Renal pelvis (tissue), 12 donors: ENCODE data around the gene BAX. TPM values are rescaled to one million over a fixed set of nuclear protein-coding genes. Genes with fewer than 3 reads are reported as not detected.
"Not testable (repeated sequence)": the region's sequence is repeated elsewhere in the genome, so short reads cannot be mapped to it uniquely, and the experiment has no call there.

Experiments used
- DNase-seq: peaks from one replicate; pipeline ENCODE4 v3.0.0-alpha.2; 2013
- long read RNA-seq, 16 experiments: transcript quantifications; one replicate each; lab custom pipeline, GENCODE V29; 2026
- polyA plus RNA-seq, 3 donors: library from polyadenylated mRNA; unstranded; fragments of 120-200 nt; gene quantifications; one replicate each; pipeline ENCODE4 v1.2.1, GENCODE V29; 2013; ENCODE audit not compliant: insufficient read length in 3 of 3

The BAX gene
- polyA plus RNA-seq: 10 to 100 TPM; 76.5 to 91.9 (median 87.6) TPM
- long read RNA-seq, donor 1, transcript BAX-202 (6 exons, 793 nt): major isoform, 25 of 33 reads
- long read RNA-seq, donor 1, partial matches to known transcripts: 0 of 33 reads
- long read RNA-seq, donor 1, other reads (novel, unspliced or antisense): 0 of 33 reads
- long read RNA-seq, donor 2, transcript BAX-202 (6 exons, 793 nt): major isoform, 35 of 42 reads
- long read RNA-seq, donor 2, partial matches to known transcripts: 0 of 42 reads
- long read RNA-seq, donor 2, other reads (novel, unspliced or antisense): 0 of 42 reads
- long read RNA-seq, donor 3, transcript BAX-202 (6 exons, 793 nt): major isoform, 21 of 25 reads
- long read RNA-seq, donor 3, partial matches to known transcripts: 0 of 25 reads
- long read RNA-seq, donor 3, other reads (novel, unspliced or antisense): 0 of 25 reads
- long read RNA-seq, donor 4, transcript BAX-202 (6 exons, 793 nt): major isoform, 39 of 63 reads
- long read RNA-seq, donor 4, partial matches to known transcripts: 16 of 63 reads
- long read RNA-seq, donor 4, other reads (novel, unspliced or antisense): 0 of 63 reads
- long read RNA-seq, donor 5, transcript BAX-202 (6 exons, 793 nt): major isoform, 12 of 13 reads
- long read RNA-seq, donor 5, partial matches to known transcripts: 0 of 13 reads
- long read RNA-seq, donor 5, other reads (novel, unspliced or antisense): 0 of 13 reads
- long read RNA-seq, donor 6, transcript BAX-202 (6 exons, 793 nt): major isoform, 34 of 54 reads
- long read RNA-seq, donor 6, partial matches to known transcripts: 8 of 54 reads
- long read RNA-seq, donor 6, other reads (novel, unspliced or antisense): 6 of 54 reads
- long read RNA-seq, donor 7, transcript BAX-202 (6 exons, 793 nt): major isoform, 38 of 41 reads
- long read RNA-seq, donor 7, partial matches to known transcripts: 0 of 41 reads
- long read RNA-seq, donor 7, other reads (novel, unspliced or antisense): 0 of 41 reads
- long read RNA-seq, donor 8, transcript BAX-202 (6 exons, 793 nt): major isoform, 7 of 8 reads
- long read RNA-seq, donor 8, partial matches to known transcripts: 0 of 8 reads
- long read RNA-seq, donor 8, other reads (novel, unspliced or antisense): 0 of 8 reads
- long read RNA-seq, donor 9, transcript BAX-202 (6 exons, 793 nt): major isoform, 32 of 41 reads
- long read RNA-seq, donor 9, partial matches to known transcripts: 0 of 41 reads
- long read RNA-seq, donor 9, other reads (novel, unspliced or antisense): 5 of 41 reads
- long read RNA-seq, donor 10, transcript BAX-202 (6 exons, 793 nt): major isoform, 27 of 32 reads
- long read RNA-seq, donor 10, partial matches to known transcripts: 0 of 32 reads
- long read RNA-seq, donor 10, other reads (novel, unspliced or antisense): 0 of 32 reads
- long read RNA-seq, donor 11, transcript BAX-202 (6 exons, 793 nt): major isoform, 20 of 22 reads
- long read RNA-seq, donor 11, partial matches to known transcripts: 0 of 22 reads
- long read RNA-seq, donor 11, other reads (novel, unspliced or antisense): 0 of 22 reads
- long read RNA-seq, donor 12, transcript BAX-202 (6 exons, 793 nt): major isoform, 45 of 53 reads
- long read RNA-seq, donor 12, partial matches to known transcripts: 0 of 53 reads
- long read RNA-seq, donor 12, other reads (novel, unspliced or antisense): 0 of 53 reads
- long read RNA-seq, donor 13, transcript BAX-202 (6 exons, 793 nt): major isoform, 15 of 20 reads
- long read RNA-seq, donor 13, partial matches to known transcripts: 0 of 20 reads
- long read RNA-seq, donor 13, other reads (novel, unspliced or antisense): 0 of 20 reads
- long read RNA-seq, donor 14: 0 reads
- long read RNA-seq, donor 15, transcript BAX-207 (5 exons, 1,346 nt): minor isoform, 5 of 57 reads
- long read RNA-seq, donor 15, transcript BAX-202 (6 exons, 793 nt): major isoform, 48 of 57 reads
- long read RNA-seq, donor 15, partial matches to known transcripts: 0 of 57 reads
- long read RNA-seq, donor 15, other reads (novel, unspliced or antisense): 0 of 57 reads
- long read RNA-seq, donor 16, transcript BAX-207 (5 exons, 1,346 nt): minor isoform, 7 of 48 reads
- long read RNA-seq, donor 16, transcript BAX-202 (6 exons, 793 nt): major isoform, 34 of 48 reads
- long read RNA-seq, donor 16, partial matches to known transcripts: 0 of 48 reads
- long read RNA-seq, donor 16, other reads (novel, unspliced or antisense): 0 of 48 reads

GRCh38 chr19:48954595-48955307 is at the start of gene BAX:
Gene BAX (plus strand): TSS chr19:48954875. CDS start chr19:48954929, 54 bp downstream.
- DNase-seq: peak; percentile 95

- no peak for DNase-seq
Observed at GRCh38 chr19:48905664-48906063, 49.0 kb upstream of the BAX start.

GRCh38 chr19:48906324-48906723 is 48.4 kb upstream of the BAX start:
- no peak for DNase-seq

- no peak for DNase-seq
Observed at GRCh38 chr19:48907671-48908070, 47.0 kb upstream of the BAX start.

DNA sequence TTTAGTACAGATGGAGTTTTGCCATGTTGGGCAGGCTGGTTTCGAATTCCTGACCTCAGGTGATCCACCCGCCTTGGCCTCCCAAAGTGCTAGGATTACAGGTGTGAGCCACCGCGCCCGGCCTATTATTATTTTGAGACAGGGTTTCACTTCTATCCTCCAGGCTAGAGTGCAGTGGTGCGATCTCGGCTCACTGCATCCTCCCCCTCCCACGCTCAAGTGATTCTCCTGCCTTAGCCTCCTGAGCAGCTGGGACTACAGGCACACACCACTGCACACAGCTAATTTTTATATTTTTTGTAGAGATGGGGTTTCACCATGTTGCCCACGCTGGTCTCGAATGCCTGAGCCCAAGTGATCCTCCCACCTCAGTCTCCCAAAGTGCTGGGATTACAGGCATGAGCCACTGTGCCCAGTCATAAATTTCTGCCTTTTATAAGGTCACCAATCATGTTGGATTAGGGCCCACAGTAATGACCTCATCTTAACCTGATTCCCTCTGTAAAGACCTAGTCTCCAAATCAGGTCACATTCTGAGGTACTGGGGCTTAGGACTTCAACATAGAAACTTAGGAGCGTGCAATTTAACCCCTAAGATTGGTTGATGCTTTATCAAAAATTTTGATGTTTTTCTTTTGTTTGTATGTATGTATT is 45.1 kb upstream of the BAX start:
- DNase-seq: not testable (repeated sequence)

GRCh38 chr19:48910803-48911202 is 43.9 kb upstream of the BAX start:
- no peak for DNase-seq

DNA sequence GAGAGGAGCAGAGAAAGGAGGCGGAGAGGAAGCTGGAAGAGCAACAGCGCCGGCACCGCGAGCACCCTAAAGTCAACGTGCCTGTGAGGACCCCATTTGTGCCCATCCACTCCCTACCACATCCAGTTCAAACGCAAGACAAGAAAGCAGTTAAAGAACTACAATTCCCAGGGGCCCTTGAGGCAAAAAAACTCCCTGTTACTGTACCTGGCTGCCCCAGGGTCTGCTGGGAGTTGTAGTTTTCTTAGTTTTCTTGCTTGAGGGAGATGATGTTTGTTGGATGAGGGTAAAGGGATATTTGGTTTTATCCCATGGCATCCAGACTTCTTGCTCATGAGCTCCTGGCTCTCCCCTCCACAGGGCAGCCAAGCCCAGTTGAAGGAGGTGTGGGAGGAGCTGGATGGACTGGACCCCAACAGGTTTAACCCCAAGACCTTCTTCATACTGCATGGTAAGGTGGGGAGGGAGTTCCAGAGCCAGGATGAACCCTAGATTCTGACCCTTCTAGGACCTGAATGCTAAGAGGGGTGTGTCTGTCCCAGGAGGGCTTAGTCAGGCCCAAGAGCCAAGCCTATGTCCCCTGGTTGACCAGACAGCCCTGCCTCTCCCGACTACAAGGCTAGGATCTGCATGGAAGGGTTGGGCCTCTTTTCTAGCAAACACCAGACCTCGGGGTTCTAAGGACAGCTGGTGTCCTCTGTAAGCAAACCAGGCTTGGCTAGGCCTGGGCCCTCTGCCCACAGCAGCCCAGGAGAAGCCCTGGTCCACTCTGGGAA is 41.4 kb upstream of the BAX start:
- no peak for DNase-seq

DNA sequence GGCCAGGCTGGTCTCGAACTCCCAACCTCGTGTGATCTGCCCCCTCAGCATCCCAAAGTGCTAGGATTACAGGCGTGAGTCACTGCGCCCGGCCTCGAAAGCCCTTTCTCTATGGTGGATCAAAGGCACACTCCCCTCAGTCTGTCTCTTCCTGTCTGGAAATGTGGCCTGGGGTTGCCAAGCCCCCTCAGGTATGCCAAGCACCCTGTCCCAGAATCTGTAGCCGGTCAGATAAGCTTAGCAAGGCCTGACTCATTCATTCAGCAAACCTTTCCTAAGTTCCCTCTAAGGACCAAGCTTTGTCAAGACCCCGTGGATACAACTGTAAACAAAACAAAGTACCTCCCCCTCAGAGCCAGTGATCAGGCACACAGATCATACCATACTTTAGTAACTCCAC is 40.5 kb upstream of the BAX start:
- no peak for DNase-seq

- DNase-seq: no peak
Observed at GRCh38 chr19:48915757-48916156, 38.9 kb upstream of the BAX start.

DNA sequence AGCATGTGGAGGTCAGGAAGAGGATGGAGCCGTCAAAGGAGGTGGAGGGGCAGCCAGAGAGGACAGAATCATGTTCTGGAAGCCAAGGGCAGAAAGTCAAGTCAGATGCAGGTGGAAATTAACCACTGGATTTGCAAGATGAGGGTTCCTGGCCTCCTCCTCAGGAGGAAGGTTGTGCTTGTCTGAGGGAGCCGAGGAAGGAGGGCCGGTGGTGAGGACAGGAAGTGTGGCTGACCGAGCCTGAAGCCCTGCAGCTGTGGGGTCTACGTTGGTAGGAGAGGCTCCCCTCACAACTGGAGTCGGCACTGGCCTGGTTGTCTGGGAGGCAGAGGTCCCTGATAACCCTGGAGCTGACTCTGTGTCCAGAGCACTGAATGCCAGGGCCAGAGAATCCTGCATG is 36.6 kb upstream of the BAX start:
- no peak for DNase-seq

DNA sequence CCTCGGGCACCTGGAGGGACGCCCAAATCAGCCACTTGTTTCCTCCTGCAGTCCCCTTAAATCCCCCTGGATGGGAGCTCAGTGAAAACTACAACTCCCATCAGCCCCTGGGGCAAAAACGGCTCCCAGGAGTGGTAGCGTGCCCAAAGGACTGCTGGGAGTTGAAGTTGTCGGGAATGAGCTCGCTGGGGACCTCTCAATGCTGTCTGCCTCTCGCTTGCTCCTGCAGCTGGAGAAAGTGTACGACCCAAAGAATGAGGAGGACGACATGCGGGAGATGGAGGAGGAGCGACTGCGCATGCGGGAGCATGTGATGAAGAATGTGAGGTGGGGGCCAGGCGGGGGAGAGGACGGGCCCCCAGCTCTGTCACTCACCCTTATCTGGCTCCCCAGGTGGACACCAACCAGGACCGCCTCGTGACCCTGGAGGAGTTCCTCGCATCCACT is 35.9 kb upstream of the BAX start:
- no peak for DNase-seq

DNA sequence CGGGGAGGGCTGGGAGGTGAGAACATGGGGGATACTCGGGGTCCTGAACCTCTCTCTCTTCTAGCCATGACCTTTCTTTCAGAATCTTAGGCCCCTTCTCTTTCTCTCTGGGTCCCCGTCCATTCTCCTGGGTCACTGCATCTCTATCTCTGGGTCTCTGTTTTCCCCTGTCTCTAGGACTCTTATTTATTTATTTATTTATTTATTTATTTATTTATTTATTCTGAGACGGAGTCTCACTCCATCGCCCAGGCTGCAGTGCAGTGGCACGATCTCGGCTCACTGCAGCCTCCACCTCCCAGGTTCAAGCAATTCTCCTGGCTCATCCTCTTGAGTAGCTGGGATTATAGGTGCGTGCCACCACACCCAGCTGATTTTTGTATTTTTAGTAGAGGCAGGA is 35.4 kb upstream of the BAX start:
- not testable (repeated sequence) for DNase-seq

- DNase-seq: no peak
Observed at GRCh38 chr19:48920949-48921348, 33.7 kb upstream of the BAX start.

GRCh38 chr19:48921721-48922500 is 32.8 kb upstream of the BAX start:
- DNase-seq: no peak

DNA sequence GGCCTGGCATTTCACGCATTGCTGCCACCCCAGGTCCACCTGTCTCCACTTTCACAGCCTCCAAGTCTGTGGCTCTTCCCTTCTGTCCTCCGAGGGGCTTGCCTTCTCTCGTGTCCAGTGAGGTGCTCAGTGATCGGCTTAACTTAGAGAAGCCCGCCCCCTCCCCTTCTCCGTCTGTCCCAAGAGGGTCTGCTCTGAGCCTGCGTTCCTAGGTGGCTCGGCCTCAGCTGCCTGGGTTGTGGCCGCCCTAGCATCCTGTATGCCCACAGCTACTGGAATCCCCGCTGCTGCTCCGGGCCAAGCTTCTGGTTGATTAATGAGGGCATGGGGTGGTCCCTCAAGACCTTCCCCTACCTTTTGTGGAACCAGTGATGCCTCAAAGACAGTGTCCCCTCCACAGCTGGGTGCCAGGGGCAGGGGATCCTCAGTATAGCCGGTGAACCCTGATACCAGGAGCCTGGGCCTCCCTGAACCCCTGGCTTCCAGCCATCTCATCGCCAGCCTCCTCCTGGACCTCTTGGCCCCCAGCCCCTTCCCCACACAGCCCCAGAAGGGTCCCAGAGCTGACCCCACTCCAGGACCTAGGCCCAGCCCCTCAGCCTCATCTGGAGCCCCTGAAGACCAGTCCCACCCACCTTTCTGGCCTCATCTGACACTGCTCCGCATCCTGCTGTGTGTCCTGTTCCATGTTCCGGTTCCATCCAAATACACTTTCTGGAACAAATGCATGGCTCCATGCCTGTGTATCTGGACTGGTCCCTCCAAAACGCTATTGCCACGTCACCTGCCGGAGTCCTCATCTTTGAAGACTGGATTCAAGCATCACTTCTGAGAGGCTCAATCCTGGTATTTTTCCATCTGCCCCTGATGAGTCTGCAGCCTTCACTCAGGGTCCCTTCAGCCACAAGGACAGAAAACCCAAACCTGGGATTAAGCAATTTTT is 31.9 kb upstream of the BAX start:
- no peak for DNase-seq
